ENCODE results near the gene THTPA. TPM values are rescaled to one million over a fixed set of nuclear protein-coding genes. Genes with fewer than 3 reads are reported as not detected.

THTPA gene
- total RNA-seq, 1 experiment from 2014 or later, result 16.8 TPM

- Mint-ChIP-seq H3K27me3 (ENCODE audit: insufficient read depth, unreplicated experiment) (no peaks in the 10 kb centered on the region), H3K27ac (ENCODE audit: low read depth, unreplicated experiment) (peak overlapping the region; percentile 95), H3K4me1 (ENCODE audit: insufficient read depth, unreplicated experiment) (peaks cover 11% of the 10 kb centered on the region), H3K4me3 (ENCODE audit: unreplicated experiment) (peak overlapping the region; percentile 92), H3K9me3 (ENCODE audit: unreplicated experiment) (no peaks in the 10 kb centered on the region), H3K36me3 (ENCODE audit: insufficient read depth, unreplicated experiment) (peaks cover 34% of the 10 kb centered on the region)
- BruUV-seq (replicated peaks), result no TSS peak
- intact Hi-C loops (cut with micrococcal nuclease), result no loop called here
- no peak for TF ChIP-seq CTCF (IDR thresholded peaks at IDR 0.05; ENCODE audit: unreplicated experiment)
- DNase-seq (ENCODE audit: unreplicated experiment), result no peak
- CTCF ChIA-PET, result interaction anchor here (0.6 to 10.7 kb wide), 10 partner anchors 9 to 712 kb away, joined by 3 to 247 read pairs (median 6); partner anchors contain the start of genes AP1G2 and JPH4
- POLR2A ChIA-PET, result interaction anchor here (0.7 to 1.3 kb wide), 7 partner anchors 10 to 292 kb away, joined by 5 to 9 read pairs (median 8); partner anchors contain the start of genes AP1G2, PABPN1 and PPP1R3E
These were observed 1.4 kb downstream of the THTPA start for GRCh38 chr14:23557521-23557920.

- Mint-ChIP-seq H3K4me3 (ENCODE audit: unreplicated experiment) (peak overlapping the region; percentile 92), H3K27ac (ENCODE audit: low read depth, unreplicated experiment) (peak overlapping the region; percentile 95), H3K9me3 (ENCODE audit: unreplicated experiment) (no peaks in the 10 kb centered on the region), H3K36me3 (ENCODE audit: insufficient read depth, unreplicated experiment) (peaks cover 38% of the 10 kb centered on the region), H3K27me3 (ENCODE audit: insufficient read depth, unreplicated experiment) (no peaks in the 10 kb centered on the region), H3K4me1 (ENCODE audit: insufficient read depth, unreplicated experiment) (peaks cover 11% of the 10 kb centered on the region)
- ChIA-PET CTCF (interaction anchor here (0.6 to 10.7 kb wide), 18 partner anchors 8 to 1830 kb away, joined by 3 to 247 read pairs (median 4); partner anchors contain the start of gene AP1G2), POLR2A (interaction anchor here (0.6 to 1.3 kb wide), 6 partner anchors 9 to 476 kb away, joined by 3 to 9 read pairs (median 6); partner anchors contain the start of genes AP1G2 and PABPN1)
- DNase-seq (ENCODE audit: unreplicated experiment), result no peak
- no TSS peak for BruUV-seq (replicated peaks)
- TF ChIP-seq CTCF (IDR thresholded peaks at IDR 0.05; ENCODE audit: unreplicated experiment), result no peak
- intact Hi-C loops (cut with micrococcal nuclease), result no loop called here
These were observed 1.9 kb downstream of the THTPA start for GRCh38 chr14:23557946-23558345.

- Mint-ChIP-seq H3K4me1 (ENCODE audit: insufficient read depth, unreplicated experiment) (peaks cover 11% of the 10 kb centered on the region), H3K36me3 (ENCODE audit: insufficient read depth, unreplicated experiment) (peaks cover 42% of the 10 kb centered on the region), H3K4me3 (ENCODE audit: unreplicated experiment) (peak overlapping the region; percentile 92), H3K27ac (ENCODE audit: low read depth, unreplicated experiment) (peak overlapping the region; percentile 43), H3K9me3 (ENCODE audit: unreplicated experiment) (no peaks in the 10 kb centered on the region), H3K27me3 (ENCODE audit: insufficient read depth, unreplicated experiment) (no peaks in the 10 kb centered on the region)
- no TSS peak for BruUV-seq (replicated peaks)
- no peak for DNase-seq (ENCODE audit: unreplicated experiment)
- intact Hi-C loops (cut with micrococcal nuclease), result loop anchor here (1.0 kb wide), 1 partner anchor 80 kb away; no protein-coding TSS in a partner anchor
- no peak for TF ChIP-seq CTCF (IDR thresholded peaks at IDR 0.05; ENCODE audit: unreplicated experiment)
- ChIA-PET CTCF (interaction anchor here (0.6 to 10.7 kb wide), 30 partner anchors 8 to 1830 kb away, joined by 3 to 247 read pairs (median 4); partner anchors contain the start of genes AP1G2, DCAF11 and NRL), POLR2A (interaction anchor here (0.6 to 1.3 kb wide), 4 partner anchors 9 to 475 kb away, joined by 3 to 8 read pairs (median 3); partner anchors contain the start of gene AP1G2)
These were observed 2.4 kb downstream of the THTPA start for GRCh38 chr14:23558346-23559009.

All from MCF 10A (cell line).